HUES6 (cell line): ENCODE measurements around the gene GANAB.

Experiments used
- H3K27ac ChIP-seq: 2 replicates; pipeline ENCODE4 v1.7.0; 2013; ENCODE audit warnings: low read depth, mild to moderate bottlenecking, low read length, inconsistent platforms
- H3K27me3 ChIP-seq: 2 replicates; pipeline ENCODE4 v1.6.1; 2013; ENCODE audit warnings: low read length; ENCODE audit not compliant: control insufficient read depth, insufficient read depth
- H3K36me3 ChIP-seq: 2 replicates; pipeline ENCODE4 v1.6.1; 2013; ENCODE audit warnings: low read length; ENCODE audit not compliant: control insufficient read depth, insufficient read depth
- H3K4me1 ChIP-seq: 2 replicates; pipeline ENCODE4 v1.6.1; 2013; ENCODE audit warnings: low read length; ENCODE audit not compliant: control insufficient read depth, insufficient read depth
- H3K4me3 ChIP-seq: 2 replicates; pipeline ENCODE4 v1.5.1; 2013; ENCODE audit warnings: low read depth, low read length
- H3K9ac ChIP-seq: one replicate; pipeline ENCODE4 v1.6.1; 2013; ENCODE audit warnings: mild to moderate bottlenecking, low read length
- H3K9me3 ChIP-seq: 2 replicates; pipeline ENCODE4 v1.6.1; 2013; ENCODE audit warnings: low read depth, low read length; ENCODE audit not compliant: control insufficient read depth, insufficient read depth

The GANAB gene

DNA sequence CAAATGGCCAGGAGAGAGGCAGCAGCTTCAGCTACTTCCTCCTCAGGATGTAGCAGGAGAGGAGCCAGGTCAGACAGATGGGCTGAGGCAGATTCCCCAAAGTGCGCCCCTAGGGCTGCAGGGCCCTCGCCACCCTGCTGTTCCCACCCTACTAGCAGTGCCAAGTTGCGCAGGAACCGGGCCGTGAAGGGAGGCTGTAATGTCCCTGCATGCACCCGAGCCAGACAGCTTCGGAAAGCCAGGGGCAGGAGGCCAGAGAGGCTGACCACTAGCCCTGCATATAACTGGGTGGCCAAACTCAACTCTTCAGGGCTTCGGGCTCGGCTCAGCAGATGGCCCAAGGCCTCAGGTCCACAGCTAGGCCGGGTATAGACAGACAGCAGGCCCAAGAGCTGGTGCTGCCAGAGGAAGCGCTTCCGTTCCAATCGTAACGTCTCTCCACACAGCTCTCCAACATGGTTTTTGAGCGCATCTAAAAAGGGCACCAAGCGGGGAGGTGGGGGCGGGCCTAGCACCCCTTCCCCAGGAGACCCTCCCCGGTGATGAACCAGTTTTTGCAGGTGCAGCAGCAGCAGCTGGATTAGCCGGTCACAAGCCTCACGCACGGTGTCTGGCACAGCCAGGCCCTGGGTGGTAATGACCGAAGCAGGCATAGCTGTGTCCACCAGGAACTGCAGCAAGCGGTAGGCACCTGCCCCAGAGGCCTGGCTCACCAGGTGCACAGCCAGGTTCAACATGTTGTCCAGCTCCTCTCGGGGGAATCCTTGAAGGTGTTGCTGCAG is 2.0 kb upstream of the GANAB start:
- Histone ChIP-seq H3K36me3 (peaks cover 41% of the 10 kb centered on the region), H3K27me3 (no peaks in the 10 kb centered on the region), H3K4me1 (peaks cover 10% of the 10 kb centered on the region), H3K27ac (no peak overlapping the region), H3K4me3 (no peak overlapping the region), H3K9ac (no peak overlapping the region), H3K9me3 (no peaks in the 10 kb centered on the region)

DNA sequence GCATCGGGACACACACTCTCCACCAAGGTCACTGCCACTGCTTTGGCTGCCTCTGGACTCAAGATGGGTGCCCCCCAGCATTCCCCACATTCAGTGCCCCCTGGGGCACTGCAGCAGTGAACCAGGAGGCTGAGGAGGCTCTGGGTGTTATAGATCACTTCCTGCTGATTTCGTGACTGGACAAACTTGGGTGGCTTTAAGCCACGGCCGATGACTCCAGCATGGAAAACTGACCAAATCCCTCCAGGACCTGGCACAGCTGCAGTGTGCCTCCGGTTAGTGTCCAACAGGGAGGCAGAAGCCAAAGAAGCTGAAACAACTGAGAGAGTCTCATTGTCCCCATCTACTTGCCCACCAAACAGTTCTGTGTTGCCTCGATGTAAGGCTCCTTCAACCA is 1.2 kb upstream of the GANAB start:
- Histone ChIP-seq H3K4me1 (peaks cover 10% of the 10 kb centered on the region), H3K27ac (no peak overlapping the region), H3K9ac (peak overlapping the region; percentile 38), H3K27me3 (no peaks in the 10 kb centered on the region), H3K36me3 (peaks cover 47% of the 10 kb centered on the region), H3K4me3 (no peak overlapping the region), H3K9me3 (no peaks in the 10 kb centered on the region)

DNA sequence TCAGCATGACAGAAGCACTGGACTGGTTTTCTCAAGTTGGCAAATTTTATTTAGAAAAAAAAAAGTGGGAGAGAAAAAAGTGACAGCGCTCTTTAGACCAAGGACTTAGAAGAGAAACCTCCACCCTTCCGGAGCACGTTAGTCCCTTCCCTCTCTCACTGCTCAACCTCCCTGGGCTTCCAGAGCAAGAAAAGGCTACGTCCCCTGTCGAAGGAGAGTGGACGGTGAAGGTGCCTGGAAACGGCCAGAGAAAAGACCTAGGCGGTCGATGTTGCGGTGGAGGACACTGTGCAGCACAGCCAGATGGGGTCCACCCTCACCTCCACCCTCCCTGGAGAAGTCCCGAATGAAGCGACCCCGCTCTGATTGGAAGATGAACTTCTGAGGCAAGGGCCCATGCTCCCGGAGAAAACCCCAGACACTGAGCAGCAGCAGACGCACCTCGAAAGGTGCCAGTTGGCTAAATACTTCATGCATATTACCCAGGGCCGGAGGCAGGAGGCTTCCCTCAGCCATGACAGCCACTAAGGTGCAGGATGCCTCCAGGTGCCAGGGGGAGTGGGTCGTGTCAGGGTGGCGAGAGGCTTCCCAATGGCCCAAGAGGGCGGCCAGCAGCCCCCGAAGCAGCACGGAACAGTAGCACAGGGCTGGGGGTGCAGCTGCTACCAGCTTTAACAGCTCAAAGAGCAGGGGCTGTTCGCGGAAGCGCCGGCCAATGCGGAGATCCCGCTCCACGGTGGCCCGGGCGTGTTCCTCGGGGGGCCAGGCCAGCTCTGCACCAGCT is 604 bp upstream of the GANAB start:
- H3K36me3 ChIP-seq = peaks cover 49% of the 10 kb centered on the region
- no peaks in the 10 kb centered on the region for H3K9me3 ChIP-seq
- no peak overlapping the region for H3K27ac ChIP-seq
- H3K4me3 ChIP-seq = peak overlapping the region; percentile 35
- H3K4me1 ChIP-seq = peaks cover 10% of the 10 kb centered on the region
- H3K27me3 ChIP-seq = no peaks in the 10 kb centered on the region
- peak overlapping the region; percentile 38 for H3K9ac ChIP-seq

DNA sequence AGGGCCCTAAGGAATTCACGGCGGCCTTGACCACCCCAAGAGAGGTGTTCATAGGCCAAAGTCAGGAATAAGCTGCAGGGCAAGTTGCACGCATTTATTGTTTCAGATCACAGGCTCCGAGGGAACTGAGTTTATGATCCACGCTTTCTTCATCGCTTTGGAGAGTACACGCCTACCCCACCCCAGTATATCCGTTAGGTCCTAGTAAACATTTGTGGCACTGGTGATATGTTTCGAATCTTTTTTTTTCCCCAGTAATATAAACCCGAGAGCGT is 805 bp downstream of the GANAB start:
- peaks cover 10% of the 10 kb centered on the region for H3K4me1 ChIP-seq
- H3K4me3 ChIP-seq = peak overlapping the region; percentile 96
- no peaks in the 10 kb centered on the region for H3K27me3 ChIP-seq
- H3K27ac ChIP-seq = peak overlapping the region; percentile 99; the same call in 1 of the 2 replicates
- H3K36me3 ChIP-seq = peaks cover 49% of the 10 kb centered on the region
- peak overlapping the region; percentile 99 for H3K9ac ChIP-seq
- no peaks in the 10 kb centered on the region for H3K9me3 ChIP-seq

DNA sequence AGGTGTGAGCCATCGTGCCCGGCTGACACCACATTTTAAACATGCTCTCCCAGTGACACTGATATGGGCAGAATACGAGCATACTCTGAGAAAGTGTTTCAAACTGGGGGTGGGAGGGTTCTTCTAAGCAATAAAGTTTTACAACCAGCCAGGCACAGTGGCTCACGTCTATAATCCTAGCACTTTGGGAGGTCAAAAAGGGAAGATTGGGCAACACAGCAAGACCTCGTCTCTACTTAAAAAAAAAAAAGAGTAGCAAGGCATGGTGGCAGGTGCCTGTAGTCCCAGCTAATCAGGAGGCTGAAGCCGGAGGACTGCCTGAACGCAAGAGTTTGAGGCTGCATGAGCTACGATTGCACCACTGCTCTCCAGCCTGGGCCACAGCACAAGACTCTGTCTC is 2.2 kb downstream of the GANAB start:
- Histone ChIP-seq H3K9me3 (no peaks in the 10 kb centered on the region), H3K9ac (no peak overlapping the region), H3K27ac (no peak overlapping the region), H3K4me1 (peaks cover 10% of the 10 kb centered on the region), H3K27me3 (no peaks in the 10 kb centered on the region), H3K4me3 (no peak overlapping the region), H3K36me3 (peaks cover 48% of the 10 kb centered on the region)

DNA sequence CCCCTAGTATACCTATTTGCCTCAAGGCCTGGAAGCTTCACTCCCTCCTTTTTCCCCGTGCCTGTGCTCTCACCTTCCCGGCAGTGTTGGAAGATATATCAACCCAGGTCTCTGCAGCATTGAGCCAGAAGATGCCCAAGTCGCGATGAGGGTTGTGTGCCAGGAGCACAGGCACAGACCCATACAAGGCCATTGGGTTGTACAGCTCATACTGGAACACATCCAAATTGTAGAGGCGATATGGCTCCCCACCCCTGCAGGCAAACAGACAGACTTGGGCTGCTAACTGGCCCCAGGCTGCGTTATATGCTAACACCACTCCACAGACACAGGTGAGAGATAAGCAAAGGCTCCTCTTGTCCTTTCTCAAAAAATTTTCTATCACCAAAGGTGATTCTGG is 13.9 kb downstream of the GANAB start:
- Histone ChIP-seq H3K9me3 (no peaks in the 10 kb centered on the region), H3K36me3 (peaks cover 96% of the 10 kb centered on the region), H3K27me3 (no peaks in the 10 kb centered on the region), H3K4me1 (no peaks in the 10 kb centered on the region), H3K4me3 (no peak overlapping the region), H3K9ac (no peak overlapping the region), H3K27ac (no peak overlapping the region)

DNA sequence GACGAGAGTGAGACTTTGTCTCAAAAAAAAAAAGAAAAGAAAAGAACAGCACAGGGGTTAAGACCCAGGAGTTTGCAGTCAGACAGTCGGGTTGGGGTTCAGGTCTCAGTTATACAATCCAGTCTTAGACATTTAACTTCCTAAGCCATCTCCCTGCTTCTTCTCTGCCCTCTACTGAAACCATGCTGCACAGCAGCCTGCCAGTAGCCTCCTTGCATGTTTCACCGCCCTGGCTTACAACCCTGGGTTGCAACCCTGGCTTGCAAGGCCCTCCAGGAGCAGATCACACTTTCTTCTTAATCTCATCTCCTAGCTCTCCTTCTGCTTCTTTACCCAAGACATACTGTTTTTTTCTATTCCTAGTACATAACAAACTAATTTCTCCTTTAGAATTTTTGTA is 18.7 kb downstream of the GANAB start:
- Histone ChIP-seq H3K9me3 (no peaks in the 10 kb centered on the region), H3K4me3 (no peak overlapping the region), H3K4me1 (no peaks in the 10 kb centered on the region), H3K27ac (no peak overlapping the region), H3K36me3 (peaks cover 82% of the 10 kb centered on the region), H3K27me3 (no peaks in the 10 kb centered on the region), H3K9ac (no peak overlapping the region)

DNA sequence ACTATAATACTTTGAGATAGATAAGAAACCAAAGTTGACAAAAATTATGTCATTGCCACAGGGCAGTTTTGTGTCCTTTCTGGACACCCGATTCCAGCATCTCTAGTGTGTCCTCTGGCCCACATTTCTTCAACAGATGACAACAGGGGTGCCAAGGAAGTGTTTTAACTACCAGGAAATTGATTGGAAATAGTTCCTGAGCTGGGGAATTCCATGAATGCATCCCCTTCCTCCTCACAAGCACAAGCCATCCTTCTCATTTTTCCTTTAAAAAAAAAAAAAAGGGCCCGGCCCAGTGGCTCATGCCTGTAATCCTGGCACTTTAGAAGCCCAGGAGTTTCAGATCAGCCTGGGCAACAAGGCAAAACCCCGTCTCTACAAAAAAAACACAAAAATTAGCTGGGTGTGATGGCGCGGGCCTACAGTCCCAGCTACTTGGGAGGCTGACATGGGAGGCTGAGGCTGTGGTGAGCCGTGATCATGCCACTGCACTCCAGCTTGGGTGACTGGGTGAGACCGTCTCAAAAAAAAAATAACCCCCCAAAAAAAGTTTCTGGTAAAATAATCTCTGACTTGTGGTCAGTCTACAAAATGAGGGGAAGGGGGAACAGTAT is 23.8 kb downstream of the GANAB start:
- Histone ChIP-seq H3K9me3 (no peaks in the 10 kb centered on the region), H3K4me1 (peaks cover 7% of the 10 kb centered on the region; the same call in 1 of the 2 replicates), H3K27ac (peak overlapping the region; percentile 65; the same call in 1 of the 2 replicates), H3K27me3 (no peaks in the 10 kb centered on the region), H3K36me3 (peaks cover 31% of the 10 kb centered on the region), H3K4me3 (peak overlapping the region; percentile 94), H3K9ac (peak overlapping the region; percentile 65)

DNA sequence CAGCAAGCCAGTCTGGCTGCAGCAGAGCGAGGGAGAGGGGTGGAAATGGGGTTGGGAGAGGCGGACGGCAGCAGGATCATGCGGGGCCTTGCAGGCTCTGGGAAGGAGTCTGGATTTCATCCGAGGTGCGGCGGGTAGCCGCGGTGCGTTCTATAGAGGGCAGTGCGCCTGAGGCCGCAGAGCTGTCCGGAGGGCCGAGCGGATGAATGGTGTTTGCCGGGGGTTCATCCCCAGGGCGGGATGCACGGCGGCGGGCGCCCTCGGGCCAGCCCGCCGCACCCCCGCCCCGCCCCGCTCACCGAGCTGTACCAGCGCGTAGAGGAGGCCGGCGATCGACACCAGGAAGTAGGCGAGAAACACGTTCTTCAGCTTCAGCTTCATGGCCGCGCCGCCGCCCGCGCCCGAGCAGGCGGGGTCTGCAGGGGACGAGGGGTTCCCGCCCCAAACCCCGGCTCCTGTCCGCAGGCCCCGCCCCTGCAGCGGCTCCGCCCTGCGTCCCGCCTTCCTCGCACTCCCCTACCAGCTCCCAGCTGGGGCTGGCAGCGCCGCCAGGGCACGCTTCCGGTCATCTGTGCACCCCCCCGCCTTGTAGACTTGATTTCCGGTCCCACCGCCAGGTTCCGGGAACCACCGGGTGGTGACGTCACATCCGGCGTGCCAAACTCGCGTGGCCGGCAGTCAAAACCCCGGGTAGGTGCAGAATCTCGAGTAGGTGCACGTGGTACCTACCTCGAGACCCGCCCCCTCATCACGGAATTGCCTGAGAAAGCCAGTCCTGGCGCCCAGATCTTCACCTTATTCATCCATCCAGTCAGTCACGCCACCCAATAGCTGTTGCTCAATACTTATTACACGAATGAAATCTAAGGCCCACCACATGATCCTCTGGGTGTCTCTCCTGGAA is 24.6 kb downstream of the GANAB start, which contains the start of gene B3GAT3:
TSS of gene B3GAT3 (minus strand) at position 420 of the 904 bp plus-strand sequence. CDS start at position 381, 39 bp downstream.
- peak within 1 kb of the TSS; percentile 89 for H3K9ac ChIP-seq
- H3K9me3 ChIP-seq = no peaks in the 10 kb centered on the region
- H3K27ac ChIP-seq = peak within 1 kb of the TSS; percentile 65; the same call in 1 of the 2 replicates
- peak within 1 kb of the TSS; percentile 94 for H3K4me3 ChIP-seq
- no peaks in the 10 kb centered on the region for H3K27me3 ChIP-seq
- peaks cover 7% of the 10 kb centered on the region; the same call in 1 of the 2 replicates for H3K4me1 ChIP-seq
- H3K36me3 ChIP-seq = peaks cover 31% of the 10 kb centered on the region

DNA sequence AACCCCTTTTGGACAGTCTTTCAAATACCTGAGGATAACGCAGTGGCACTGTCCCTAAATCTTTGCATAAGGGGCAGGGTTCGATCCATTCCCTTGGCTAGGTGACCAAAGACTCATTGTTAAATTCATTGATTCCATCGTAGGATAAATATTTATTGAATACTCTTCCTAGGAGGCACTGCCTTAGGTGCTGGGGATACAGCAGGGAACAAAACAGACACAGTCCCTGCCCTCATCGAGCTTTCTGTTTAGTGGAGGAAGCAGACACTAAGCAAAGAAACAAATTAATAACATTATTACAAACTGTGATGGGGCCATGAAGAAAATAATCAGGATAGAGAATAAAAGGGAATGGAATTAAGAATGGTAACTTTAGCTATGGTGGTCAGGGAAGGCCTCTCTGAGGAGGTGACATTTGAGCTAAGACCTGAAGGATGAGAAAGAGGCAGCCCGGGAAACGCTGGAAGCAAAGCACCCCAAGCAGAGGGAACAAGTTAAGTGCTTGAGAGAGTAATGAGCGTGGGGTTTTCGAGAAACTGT is 25.3 kb downstream of the GANAB start:
- H3K9me3 ChIP-seq = no peaks in the 10 kb centered on the region
- H3K4me3 ChIP-seq = peak overlapping the region; percentile 94
- H3K4me1 ChIP-seq = peaks cover 7% of the 10 kb centered on the region; the same call in 1 of the 2 replicates
- H3K9ac ChIP-seq = peak overlapping the region; percentile 89
- peaks cover 27% of the 10 kb centered on the region for H3K36me3 ChIP-seq
- no peaks in the 10 kb centered on the region for H3K27me3 ChIP-seq
- H3K27ac ChIP-seq = no peak overlapping the region; the same call in 1 of the 2 replicates
